H1 (cell line): ENCODE results near the gene TBCB. TPM values are rescaled to one million over a fixed set of nuclear protein-coding genes. Genes with fewer than 3 reads are reported as not detected.

ENCODE experiments used
- CTCF ChIA-PET: fragments of 300-600 bp; sonication (Branson Sonifier 250); formaldehyde crosslinking; loops from one replicate; lab custom pipeline; 2021; ENCODE audit not compliant: partially characterized antibody; lab: Charles Lee
- POLR2A ChIA-PET: fragments of 300-600 bp; sonication (Branson Sonifier 250); formaldehyde crosslinking; loops from one replicate; lab custom pipeline; 2021; ENCODE audit warnings: inconsistent platforms; ENCODE audit not compliant: partially characterized antibody; lab: Charles Lee
- DNase-seq, 2 experiments: peaks; one replicate each; pipeline versions ENCODE4 v3.0.0 to v3.0.0-alpha.2; 2010 to 2022; ENCODE audit warnings: low spot score in 2 of 2, low read depth in 1 of 2, mixed read lengths in 1 of 2
- FAIRE-seq: peaks from 2 replicates; lab custom pipeline; 2011; peaks lifted over from hg19 to GRCh38; lab: Jason Lieb, UNC
- H2AFZ ChIP-seq: 2 replicates; pipeline ENCODE4 v1.8.1; 2012; ENCODE audit warnings: low read length, inconsistent platforms
- H2AK5ac ChIP-seq: 2 replicates; pipeline ENCODE4 v1.6.1; 2013; ENCODE audit warnings: low read depth, low read length
- H2BK120ac ChIP-seq: replicated peaks from 2 replicates; pipeline ENCODE3; 2013; ENCODE audit warnings: low read depth, low read length, inconsistent platforms
- H2BK12ac ChIP-seq: 2 replicates; pipeline ENCODE4 v1.6.1; 2013; ENCODE audit warnings: low read depth, low read length
- H2BK15ac ChIP-seq: 2 replicates; pipeline ENCODE4 v1.6.1; 2013; ENCODE audit warnings: low read length
- H2BK20ac ChIP-seq: 2 replicates; pipeline ENCODE4 v1.6.1; 2013; ENCODE audit warnings: low read length
- H2BK5ac ChIP-seq: 2 replicates; pipeline ENCODE4 v1.6.1; 2013; ENCODE audit warnings: low read depth, low read length
- H3K14ac ChIP-seq: 2 replicates; pipeline ENCODE4 v1.6.1; 2013; ENCODE audit warnings: inconsistent platforms; ENCODE audit not compliant: insufficient read length
- H3K18ac ChIP-seq: 2 replicates; pipeline ENCODE4 v1.6.1; 2013; ENCODE audit warnings: low read length; ENCODE audit errors: extremely low read depth
- H3K23ac ChIP-seq: 2 replicates; pipeline ENCODE4 v1.6.1; 2013; ENCODE audit warnings: inconsistent platforms; ENCODE audit not compliant: insufficient read length
- H3K23me2 ChIP-seq: 2 replicates; pipeline ENCODE4 v1.6.1; 2013; ENCODE audit warnings: low read depth, low read length
- H3K27ac ChIP-seq: 2 replicates; pipeline ENCODE4 v1.6.1; 2011; ENCODE audit warnings: low read depth, low read length, inconsistent platforms
- H3K27me3 ChIP-seq, 4 experiments: replicated peaks in 1 of 4; 1 replicate in 1 of 4; 2 replicates in 3 of 4; pipeline versions ENCODE4 v1.6.1 to v1.8.1; 2011 to 2013; ENCODE audit warnings: low read length in 3 of 4, mild to moderate bottlenecking in 3 of 4, inconsistent platforms in 2 of 4, mixed read lengths in 2 of 4, moderate library complexity in 1 of 4; ENCODE audit not compliant: control insufficient read depth in 3 of 4, insufficient read depth in 3 of 4; ENCODE audit errors: extremely low read depth in 1 of 4
- H3K36me3 ChIP-seq, 4 experiments: 2 replicates each; pipeline versions ENCODE4 v1.6.1 to v1.8.1; 2011 to 2013; ENCODE audit warnings: mild to moderate bottlenecking in 4 of 4, low read length in 3 of 4, moderate library complexity in 2 of 4, control low read depth in 1 of 4, inconsistent platforms in 1 of 4; ENCODE audit not compliant: insufficient read depth in 4 of 4, control insufficient read depth in 2 of 4
- H3K4ac ChIP-seq: replicated peaks from 2 replicates; pipeline ENCODE3; 2013; ENCODE audit warnings: low read length, low read depth, mixed read lengths, inconsistent platforms; ENCODE audit not compliant: insufficient read length
- H3K4me1 ChIP-seq, 4 experiments: replicated peaks in 1 of 4; 1 replicate in 1 of 4; 2 replicates in 3 of 4; pipeline versions ENCODE4 v1.6.1 to v1.8.1; 2011 to 2013; ENCODE audit warnings: low read length in 3 of 4, inconsistent platforms in 2 of 4, mixed read lengths in 1 of 4; ENCODE audit not compliant: insufficient read depth in 4 of 4, control insufficient read depth in 3 of 4
- H3K4me2 ChIP-seq, 2 experiments: 2 replicates each; pipeline versions ENCODE4 v1.6.1 to v1.8.1; 2011 to 2013; ENCODE audit warnings: low read depth in 2 of 2, low read length in 2 of 2, control low read depth in 1 of 2, inconsistent platforms in 1 of 2, mild to moderate bottlenecking in 1 of 2; ENCODE audit not compliant: insufficient read depth in 1 of 2
- H3K4me3 ChIP-seq, 4 experiments: fragments of 200-600, 300-600 bp in 1 of 4; sonication (generic), shearing (Covaris generic), sonication (Bioruptor Twin) in 1 of 4; 2 replicates each; pipeline versions ENCODE4 v1.5.1 to v1.8.1; 2011 to 2016; ENCODE audit warnings: low read length in 4 of 4, low read depth in 3 of 4, control low read depth in 2 of 4, inconsistent platforms in 2 of 4, mild to moderate bottlenecking in 2 of 4, mixed read lengths in 1 of 4, moderate library complexity in 1 of 4; ENCODE audit not compliant: insufficient read depth in 2 of 4; ENCODE audit errors: extremely low read depth in 1 of 4
- H3K56ac ChIP-seq: replicated peaks from 2 replicates; pipeline ENCODE3; 2013; ENCODE audit warnings: low read depth, mild to moderate bottlenecking, mixed read lengths, low read length, inconsistent platforms; ENCODE audit not compliant: insufficient read length
- H3K79me1 ChIP-seq: 2 replicates; pipeline ENCODE4 v1.6.1; 2013; ENCODE audit warnings: low read depth, low read length, control low read depth
- H3K79me2 ChIP-seq, 2 experiments: 2 replicates each; pipeline versions ENCODE4 v1.6.1 to v1.8.1; 2012 to 2013; ENCODE audit warnings: low read length in 2 of 2, mild to moderate bottlenecking in 2 of 2, inconsistent platforms in 1 of 2; ENCODE audit not compliant: insufficient read depth in 2 of 2, control insufficient read depth in 1 of 2
- H3K9ac ChIP-seq, 4 experiments: replicated peaks in 1 of 4; 1 replicate in 1 of 4; 2 replicates in 3 of 4; pipeline versions ENCODE4 v1.6.1 to v1.8.1; 2011 to 2013; ENCODE audit warnings: low read depth in 3 of 4, low read length in 3 of 4, control low read depth in 2 of 4, mild to moderate bottlenecking in 2 of 4, moderate library complexity in 2 of 4, inconsistent platforms in 1 of 4; ENCODE audit errors: extremely low read depth in 1 of 4
- H3K9me3 ChIP-seq, 2 experiments: 2 replicates each; pipeline versions ENCODE4 v1.6.1 to v1.8.1; 2012 to 2013; ENCODE audit warnings: mild to moderate bottlenecking in 2 of 2, moderate library complexity in 2 of 2, control low read depth in 1 of 2, inconsistent platforms in 1 of 2, low read depth in 1 of 2, low read length in 1 of 2, mixed read lengths in 1 of 2; ENCODE audit not compliant: insufficient read depth in 2 of 2
- H4K20me1 ChIP-seq, 2 experiments: replicated peaks in 1 of 2; 2 replicates each; pipeline versions ENCODE3 to v1.8.1; 2011 to 2013; ENCODE audit warnings: inconsistent platforms in 2 of 2, low read length in 2 of 2, mild to moderate bottlenecking in 1 of 2; ENCODE audit not compliant: insufficient read depth in 2 of 2, control insufficient read depth in 1 of 2
- H4K5ac ChIP-seq: 2 replicates; pipeline ENCODE4 v1.6.1; 2013; ENCODE audit warnings: low read length, low read depth, mixed read lengths, inconsistent platforms; ENCODE audit not compliant: insufficient read length
- H4K8ac ChIP-seq: 2 replicates; pipeline ENCODE4 v1.8.0; 2013; ENCODE audit warnings: mild to moderate bottlenecking, moderate library complexity, low read length, inconsistent platforms; ENCODE audit not compliant: insufficient read depth; ENCODE audit errors: extremely low read depth
- H4K91ac ChIP-seq: replicated peaks from 2 replicates; pipeline ENCODE3; 2013; ENCODE audit warnings: low read length, mixed read lengths, inconsistent platforms; ENCODE audit not compliant: insufficient read length
- WGBS, 2 experiments: shearing (Covaris generic) in 1 of 2; methylation state at CpG; one replicate each; pipeline versions ENCODE4 v1.1.6 to v1.1.7; 2013 to 2015; ENCODE audit warnings: low lambda C conversion rate in 2 of 2, mixed read lengths in 2 of 2, inconsistent platforms in 1 of 2, low coverage in 1 of 2, missing lambda C conversion rate in 1 of 2; ENCODE audit not compliant: insufficient replicate concordance in 2 of 2, insufficient coverage in 1 of 2, insufficient read length in 1 of 2; ENCODE audit errors: extremely low coverage in 1 of 2, missing lambda C conversion rate in 1 of 2; 5-methylcytosine and 5-hydroxymethylcytosine counted together
- polyA plus RNA-seq, 7 experiments: library from polyadenylated mRNA; depleted of rRNA in 3 of 7; stranded (reverse) in 5 of 7; unstranded in 2 of 7; fragments of >200 nt in 5 of 7; fragments of 200-250 nt in 2 of 7; gene quantifications; 1 replicate in 5 of 7; 2 replicates in 1 of 7; 4 replicates in 1 of 7; pipeline versions ENCODE4 v1.2.1 to v1.2.3, GENCODE V29; 2011 to 2013; ENCODE audit warnings: missing spikeins in 2 of 7, mixed read lengths in 2 of 7
- total RNA-seq: library from RNA; stranded (reverse); fragmentation: NEBNext Ultra II Directional; extraction: Animal tissue kit (Norgen Biotek cat#: 25700); gene quantifications from 2 replicates; pipeline ENCODE4 v1.2.1, GENCODE V29; 2021

Gene TBCB
- total and polyA plus RNA-seq, 2 of the 8 experiments (the other 6 are each of a cell fraction or from before 2014, with no cell fraction given), result 153 to 286 TPM

DNA sequence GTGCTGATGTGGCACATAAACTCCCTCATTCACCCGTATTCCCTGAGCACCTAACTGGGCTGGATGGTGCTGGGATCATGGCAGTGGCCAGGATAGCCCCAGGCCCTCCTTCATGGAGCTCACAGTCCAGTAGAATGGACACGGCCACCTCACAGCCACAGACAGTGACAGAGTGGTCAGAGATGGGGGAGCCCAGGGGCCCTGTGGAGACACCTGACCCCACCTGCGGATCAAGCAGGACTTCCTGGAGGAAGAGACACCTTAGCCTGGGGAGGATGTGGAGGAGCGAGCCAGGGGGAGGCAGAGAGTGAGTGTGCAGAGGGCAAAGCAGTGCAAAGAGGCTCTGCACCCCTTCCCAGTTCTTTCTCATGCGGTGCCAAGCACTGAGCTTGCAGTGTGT lies 25.4 kb upstream of the TBCB start:
- H3K36me3 ChIP-seq, result peaks cover 27 to 75% (median 57%) of the 10 kb centered on the region in 4 experiments; a peak in 7 of 8 replicates
- H2BK20ac ChIP-seq, result no peak overlapping the region
- H3K23ac ChIP-seq, result no peak overlapping the region
- no peak overlapping the region for H2AK5ac ChIP-seq
- no peak overlapping the region for H4K8ac ChIP-seq
- no peaks in the 10 kb centered on the region for H3K79me2 ChIP-seq
- CTCF ChIA-PET, result no interaction called here
- no peak overlapping the region for H3K4me2 ChIP-seq
- WGBS, 2 experiments, result 93% methylated on average over 5 of the region's 5 CpGs; no CpG with 5 or more reads in 1 of the 2 experiments
- H4K20me1 ChIP-seq, result peaks cover 2 to 16% of the 10 kb centered on the region in 2 experiments
- no peaks in the 10 kb centered on the region for H3K4me1 ChIP-seq
- H2BK15ac ChIP-seq, result no peak overlapping the region
- H3K9ac ChIP-seq, result no peak overlapping the region
- no peak overlapping the region for H3K18ac ChIP-seq
- no peak for DNase-seq
- H3K4ac ChIP-seq, result no peak overlapping the region
- H3K23me2 ChIP-seq, result no peaks in the 10 kb centered on the region
- no peaks in the 10 kb centered on the region for H3K79me1 ChIP-seq
- FAIRE-seq, result no peak
- no peak overlapping the region for H2AFZ ChIP-seq
- H4K91ac ChIP-seq, result no peak overlapping the region
- no peak overlapping the region for H2BK5ac ChIP-seq
- no peak overlapping the region for H2BK120ac ChIP-seq
- H3K9me3 ChIP-seq, result no peaks in the 10 kb centered on the region
- H3K14ac ChIP-seq, result no peak overlapping the region
- H3K27me3 ChIP-seq, result no peaks in the 10 kb centered on the region
- no peak overlapping the region for H2BK12ac ChIP-seq
- no peak overlapping the region for H3K27ac ChIP-seq
- no peak overlapping the region for H4K5ac ChIP-seq
- H3K56ac ChIP-seq, result no peak overlapping the region
- no peak overlapping the region for H3K4me3 ChIP-seq
- POLR2A ChIA-PET, result interaction anchor here (1.0 to 3.1 kb wide), 3 partner anchors 9 to 50 kb away, joined by 3 to 17 read pairs (median 9); partner anchors contain the start of gene CAPNS1
